MM.1S (cell line): ENCODE measurements around the gene ERFL.
A peak's percentile ranks its signal among the peaks of the same experiment; 100 is the strongest.

Experiments used
- DNase-seq: peaks from one replicate; pipeline ENCODE4 v3.0.0-alpha.2; 2015
- H2AFZ ChIP-seq: fragments of 300-600 bp; sonication (generic); 2 replicates; pipeline ENCODE4 v1.6.0; 2016; ENCODE audit warnings: antibody characterized with exemption, low read length
- H3F3A ChIP-seq: fragments of 300-600 bp; sonication (generic); 2 replicates; pipeline ENCODE4 v1.6.1; 2016; ENCODE audit warnings: mild to moderate bottlenecking, antibody characterized with exemption, low read length, moderate library complexity, mixed read lengths; ENCODE audit not compliant: insufficient read depth
- H3K27ac ChIP-seq: fragments of 300-600 bp; sonication (generic); 2 replicates; pipeline ENCODE4 v1.5.1; 2016; ENCODE audit warnings: mild to moderate bottlenecking, low read length
- H3K27me3 ChIP-seq: fragments of 300-600 bp; sonication (generic); replicated peaks from 2 replicates; pipeline ENCODE4 v1.6.0; 2016; ENCODE audit warnings: low read length; ENCODE audit not compliant: insufficient read depth
- H3K36me3 ChIP-seq: fragments of 300-600 bp; sonication (generic); replicated peaks from 2 replicates; pipeline ENCODE4 v1.6.1; 2016; ENCODE audit warnings: mild to moderate bottlenecking, low read length, mixed read lengths; ENCODE audit not compliant: insufficient read depth
- H3K4me1 ChIP-seq: fragments of 300-600 bp; sonication (generic); 2 replicates; pipeline ENCODE4 v1.6.1; 2016; ENCODE audit warnings: low read length, mixed read lengths
- H3K4me2 ChIP-seq: fragments of 300-600 bp; sonication (generic); 2 replicates; pipeline ENCODE4 v1.6.0; 2016; ENCODE audit warnings: low read depth, low read length
- H3K4me3 ChIP-seq: fragments of 300-600 bp; sonication (generic); 2 replicates; pipeline ENCODE4 v1.5.1; 2016; ENCODE audit warnings: low read length, mixed read lengths
- H3K79me2 ChIP-seq: fragments of 300-600 bp; sonication (generic); 2 replicates; pipeline ENCODE4 v1.6.1; 2016; ENCODE audit warnings: mixed run types, low read length, mixed read lengths
- H3K9ac ChIP-seq: fragments of 300-600 bp; sonication (generic); 2 replicates; pipeline ENCODE4 v1.6.1; 2016; ENCODE audit warnings: low read length, mixed read lengths
- H3K9me2 ChIP-seq: fragments of 300-600 bp; sonication (generic); replicated peaks from 2 replicates; pipeline ENCODE4 v1.6.1; 2016; ENCODE audit warnings: mild to moderate bottlenecking, low read length, mixed read lengths; ENCODE audit not compliant: insufficient read depth
- H3K9me3 ChIP-seq: fragments of 300-600 bp; sonication (generic); replicated peaks from 2 replicates; pipeline ENCODE4 v1.6.1; 2016; ENCODE audit warnings: mild to moderate bottlenecking, low read length, mixed read lengths; ENCODE audit not compliant: insufficient read depth
- H4K20me1 ChIP-seq: fragments of 300-600 bp; sonication (generic); 2 replicates; pipeline ENCODE4 v1.6.1; 2016; ENCODE audit warnings: mild to moderate bottlenecking, low read length, moderate library complexity, mixed read lengths; ENCODE audit not compliant: insufficient read depth
- EZH2 ChIP-seq: fragments of 300-600 bp; sonication (generic); optimal IDR thresholded peaks from 2 replicates; pipeline ENCODE3; 2017; ENCODE audit warnings: low read depth, mild to moderate bottlenecking, antibody characterized with exemption, low read length, mixed read lengths
- EZH2phosphoT487 ChIP-seq: fragments of 300-600 bp; sonication (generic); IDR thresholded peaks from 2 replicates; pipeline ENCODE4 v1.6.1; 2018; ENCODE audit warnings: antibody characterized with exemption, low read length
- TF ChIP-seq, protein P1 (sequence below): fragments of 300-600 bp; sonication (generic); IDR thresholded peaks from 2 replicates; pipeline ENCODE4 v1.5.1; 2016; ENCODE audit warnings: antibody characterized with exemption, low read length, mixed read lengths

The ERFL gene

DNA sequence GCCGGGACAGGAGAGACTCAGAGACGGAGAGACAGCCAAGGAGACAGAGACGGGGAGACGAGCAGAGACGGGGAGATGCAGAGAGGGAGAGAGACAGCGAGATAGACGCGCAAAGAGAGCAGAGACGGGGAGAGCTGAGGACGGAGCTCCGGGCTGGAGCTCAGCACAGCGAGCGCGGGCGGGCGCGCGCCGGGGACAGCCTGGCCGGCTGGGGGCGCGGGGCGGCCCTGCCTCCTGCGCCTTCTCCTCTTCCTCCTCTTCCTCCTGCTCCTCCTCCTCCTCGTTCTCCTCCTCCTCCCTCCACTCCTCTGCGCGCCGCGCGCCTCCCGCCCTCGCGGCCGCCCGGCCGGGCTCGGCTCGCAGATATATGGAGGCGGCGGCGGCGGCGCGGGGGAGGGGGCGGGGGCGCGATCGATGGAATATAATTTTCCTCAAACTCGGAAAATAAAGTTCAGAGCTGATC, at the start of gene ERFL:
Gene ERFL (minus strand): TSS at position 229 of the 463 bp plus-strand sequence. CDS start 15,530 bp downstream, outside the sequence.
- H3K36me3 ChIP-seq, result no peaks in the 10 kb centered on the region
- peak; percentile 13 for DNase-seq
- H3K4me2 ChIP-seq, result peak within 1 kb of the TSS; percentile 96
- no peaks in the 10 kb centered on the region for H3K9me3 ChIP-seq
- H3K27ac ChIP-seq, result no peak within 1 kb of the TSS
- H3K27me3 ChIP-seq, result peaks cover 94% of the 10 kb centered on the region
- H3K4me1 ChIP-seq, result peaks cover 7% of the 10 kb centered on the region; the same call in 1 of the 2 replicates
- no peaks in the 10 kb centered on the region for H4K20me1 ChIP-seq
- H3K4me3 ChIP-seq, result peak within 1 kb of the TSS; percentile 61
- H2AFZ ChIP-seq, result peak within 1 kb of the TSS; percentile 74
- no peaks in the 10 kb centered on the region for H3F3A ChIP-seq
- no peaks in the 10 kb centered on the region for H3K79me2 ChIP-seq
- no peak within 1 kb of the TSS for H3K9ac ChIP-seq
- TF ChIP-seq, protein P1, sequence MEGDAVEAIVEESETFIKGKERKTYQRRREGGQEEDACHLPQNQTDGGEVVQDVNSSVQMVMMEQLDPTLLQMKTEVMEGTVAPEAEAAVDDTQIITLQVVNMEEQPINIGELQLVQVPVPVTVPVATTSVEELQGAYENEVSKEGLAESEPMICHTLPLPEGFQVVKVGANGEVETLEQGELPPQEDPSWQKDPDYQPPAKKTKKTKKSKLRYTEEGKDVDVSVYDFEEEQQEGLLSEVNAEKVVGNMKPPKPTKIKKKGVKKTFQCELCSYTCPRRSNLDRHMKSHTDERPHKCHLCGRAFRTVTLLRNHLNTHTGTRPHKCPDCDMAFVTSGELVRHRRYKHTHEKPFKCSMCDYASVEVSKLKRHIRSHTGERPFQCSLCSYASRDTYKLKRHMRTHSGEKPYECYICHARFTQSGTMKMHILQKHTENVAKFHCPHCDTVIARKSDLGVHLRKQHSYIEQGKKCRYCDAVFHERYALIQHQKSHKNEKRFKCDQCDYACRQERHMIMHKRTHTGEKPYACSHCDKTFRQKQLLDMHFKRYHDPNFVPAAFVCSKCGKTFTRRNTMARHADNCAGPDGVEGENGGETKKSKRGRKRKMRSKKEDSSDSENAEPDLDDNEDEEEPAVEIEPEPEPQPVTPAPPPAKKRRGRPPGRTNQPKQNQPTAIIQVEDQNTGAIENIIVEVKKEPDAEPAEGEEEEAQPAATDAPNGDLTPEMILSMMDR, result no peak
- TF ChIP-seq EZH2phosphoT487, result no peak
- TF ChIP-seq EZH2, result no peak
- H3K9me2 ChIP-seq, result no peaks in the 10 kb centered on the region

DNA sequence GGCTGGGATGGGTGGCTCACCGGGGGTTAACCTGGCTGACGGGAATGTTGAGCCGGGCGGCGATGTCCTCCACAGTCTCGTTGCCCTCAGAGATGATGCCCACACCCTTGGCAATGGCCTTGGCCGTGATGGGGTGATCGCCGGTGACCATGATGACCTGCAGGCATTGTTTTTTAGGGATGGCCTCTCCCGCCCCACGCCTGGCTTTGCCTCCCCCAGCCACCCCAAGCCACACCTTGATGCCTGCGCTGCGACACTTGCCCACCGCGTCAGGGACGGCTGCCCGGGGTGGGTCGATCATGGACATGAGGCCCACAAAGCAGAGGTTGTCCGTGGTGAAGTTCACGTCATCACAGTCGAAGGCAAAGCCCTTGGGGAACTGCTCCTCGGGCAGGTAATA, 49.7 kb upstream of the ERFL start:
- H3K9me2 ChIP-seq, result no peaks in the 10 kb centered on the region
- no peak overlapping the region for H3K4me3 ChIP-seq
- H3K4me2 ChIP-seq, result no peak overlapping the region
- H3K79me2 ChIP-seq, result no peaks in the 10 kb centered on the region
- no peaks in the 10 kb centered on the region for H3F3A ChIP-seq
- H2AFZ ChIP-seq, result no peak overlapping the region
- no peaks in the 10 kb centered on the region for H3K4me1 ChIP-seq
- H3K27ac ChIP-seq, result no peak overlapping the region
- no peaks in the 10 kb centered on the region for H3K9me3 ChIP-seq
- DNase-seq, result no peak
- H3K36me3 ChIP-seq, result no peaks in the 10 kb centered on the region
- TF ChIP-seq, protein P1, result no peak
- TF ChIP-seq EZH2 (no peak), EZH2phosphoT487 (no peak)
- H4K20me1 ChIP-seq, result no peaks in the 10 kb centered on the region
- peaks cover 95% of the 10 kb centered on the region for H3K27me3 ChIP-seq
- H3K9ac ChIP-seq, result no peak overlapping the region

DNA sequence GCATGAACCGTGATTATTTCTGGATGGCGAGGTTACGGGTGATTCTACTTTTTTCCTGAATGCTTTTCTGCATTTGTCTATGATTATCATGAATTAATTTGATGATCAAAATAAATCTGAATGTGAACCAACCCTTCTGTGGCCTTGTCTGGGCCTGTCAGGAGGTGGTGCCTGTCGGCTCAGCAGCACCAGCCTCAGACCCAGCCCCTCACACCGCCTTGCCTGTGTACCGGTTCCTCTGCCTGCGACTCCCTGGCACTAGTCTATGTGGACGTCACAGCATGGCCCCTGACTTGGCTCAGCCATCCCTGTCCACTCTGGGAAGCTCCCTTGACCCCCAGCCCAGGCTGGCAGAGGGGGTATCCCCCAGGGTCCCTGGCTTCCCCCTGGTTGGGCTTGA, 46.4 kb upstream of the ERFL start:
- Histone ChIP-seq H3K9me2 (no peaks in the 10 kb centered on the region), H3K79me2 (no peaks in the 10 kb centered on the region), H2AFZ (no peak overlapping the region), H3K36me3 (no peaks in the 10 kb centered on the region), H3K9me3 (no peaks in the 10 kb centered on the region), H3K4me1 (no peaks in the 10 kb centered on the region), H3K9ac (no peak overlapping the region), H3F3A (no peaks in the 10 kb centered on the region), H3K4me2 (no peak overlapping the region), H3K27ac (no peak overlapping the region), H4K20me1 (no peaks in the 10 kb centered on the region), H3K4me3 (no peak overlapping the region), H3K27me3 (peaks cover 92% of the 10 kb centered on the region)
- TF ChIP-seq EZH2phosphoT487, result no peak
- TF ChIP-seq EZH2, result no peak
- TF ChIP-seq, protein P1, result no peak
- DNase-seq, result no peak
